HCEC 1CT (cell line): Measurements from ENCODE around the gene ZBTB7B.

Experiments used
- DNase-seq: peaks from one replicate; pipeline ENCODE4 v3.0.0-alpha.2; 2017

ZBTB7B gene

GRCh38 chr1:155005076-155006011 is 2.7 kb downstream of the ZBTB7B start:
- no peak for DNase-seq

- peak; percentile 23 for DNase-seq
Observed at GRCh38 chr1:155006601-155007101, 4.0 kb downstream of the ZBTB7B start.

- DNase-seq, result no peak
Observed at GRCh38 chr1:155007251-155007828, 4.7 kb downstream of the ZBTB7B start.

GRCh38 chr1:155008015-155008941 is 5.7 kb downstream of the ZBTB7B start:
- DNase-seq, result no peak

- DNase-seq, result no peak
Observed at GRCh38 chr1:155009221-155009711, 6.7 kb downstream of the ZBTB7B start.

- no peak for DNase-seq
Observed at GRCh38 chr1:155009742-155010141, 7.1 kb downstream of the ZBTB7B start.

- DNase-seq, result no peak
Observed at GRCh38 chr1:155010211-155010918, 7.8 kb downstream of the ZBTB7B start.

GRCh38 chr1:155011004-155011416 is 8.4 kb downstream of the ZBTB7B start:
- DNase-seq, result no peak

- no peak for DNase-seq
Observed at GRCh38 chr1:155011437-155012025, 8.9 kb downstream of the ZBTB7B start.

GRCh38 chr1:155012026-155012546 is 9.5 kb downstream of the ZBTB7B start:
- DNase-seq, result no peak

GRCh38 chr1:155012776-155013602 is 10.4 kb downstream of the ZBTB7B start:
- no peak for DNase-seq

GRCh38 chr1:155013632-155014031 is 11.0 kb downstream of the ZBTB7B start:
- DNase-seq, result no peak

GRCh38 chr1:155014709-155015508 is 12.3 kb downstream of the ZBTB7B start:
- DNase-seq, result no peak

GRCh38 chr1:155015527-155016230 is 13.1 kb downstream of the ZBTB7B start:
- no peak for DNase-seq

GRCh38 chr1:155016231-155016831 is 13.7 kb downstream of the ZBTB7B start:
- DNase-seq, result no peak

GRCh38 chr1:155017041-155017945 is 14.7 kb downstream of the ZBTB7B start:
- peak; percentile 83 for DNase-seq

GRCh38 chr1:155017946-155018316 is 15.3 kb downstream of the ZBTB7B start:
- no peak for DNase-seq
